ENCODE results near the gene FITM1. TPM values are rescaled to one million over a fixed set of nuclear protein-coding genes. Genes with fewer than 3 reads are reported as not detected.
A peak's percentile ranks its signal among the peaks of the same experiment; 100 is the strongest.
"Not testable (repeated sequence)": the region's sequence is repeated elsewhere in the genome, so short reads cannot be mapped to it uniquely, and the experiment has no call there.

Gene FITM1
- total RNA-seq, 1 experiment from 2014 or later, result 0.46 TPM

GRCh38 chr14:24102357-24103048, 28.0 kb upstream of the FITM1 start:
- intact Hi-C loops (cut with micrococcal nuclease; ENCODE audit: unreplicated experiment), result no loop called here
- Histone ChIP-seq H3K4me1 (ENCODE audit: control insufficient read depth, insufficient read depth, low read length) (no peaks in the 10 kb centered on the region), H3K36me3 (ENCODE audit: control insufficient read depth, insufficient read depth, low read length) (no peaks in the 10 kb centered on the region), H3K27me3 (ENCODE audit: control insufficient read depth, insufficient read depth, low read length) (no peaks in the 10 kb centered on the region), H3K27ac (ENCODE audit: low read length) (no peak overlapping the region), H3K4me3 (ENCODE audit: low read depth in 2 of 2, low read length in 2 of 2) (no peak overlapping the region), H3K9me3 (ENCODE audit: control insufficient read depth, insufficient read depth, low read depth, low read length) (no peaks in the 10 kb centered on the region)
- TF ChIP-seq POLR2AphosphoS5 (IDR thresholded peaks at IDR 0.05; ENCODE audit: low read depth, low read length) (no peak), SIN3A (IDR thresholded peaks at IDR 0.05; ENCODE audit: borderline replicate concordance, insufficient read depth, low read depth, low read length) (no peak), REST (IDR thresholded peaks at IDR 0.05; ENCODE audit: insufficient read depth in 1 of 2, low read depth in 2 of 2, low read length in 1 of 2) (no peak), CTCF (IDR thresholded peaks at IDR 0.05) (no peak), TCF7L2 (IDR thresholded peaks at IDR 0.05; ENCODE audit: low read depth, low read length) (no peak)
- TSS peak; percentile 48 for BruUV-seq (replicated peaks)
- no peak for ATAC-seq
- CTCF ChIA-PET, result no interaction called here
- POLR2A ChIA-PET, result no interaction called here
- no peak for DNase-seq (ENCODE audit: low read depth, low spot score)
- in situ Hi-C loops (cut with HindIII; ENCODE audit: low pct_unique_long_range_greater_than_20kb, low sequenced_read_pairs), result no loop called here

GRCh38 chr14:24103451-24103850, 27.0 kb upstream of the FITM1 start:
- Histone ChIP-seq H3K4me3 (ENCODE audit: low read depth in 2 of 2, low read length in 2 of 2) (no peak overlapping the region), H3K36me3 (ENCODE audit: control insufficient read depth, insufficient read depth, low read length) (no peaks in the 10 kb centered on the region), H3K27ac (ENCODE audit: low read length) (no peak overlapping the region), H3K4me1 (ENCODE audit: control insufficient read depth, insufficient read depth, low read length) (no peaks in the 10 kb centered on the region), H3K27me3 (ENCODE audit: control insufficient read depth, insufficient read depth, low read length) (no peaks in the 10 kb centered on the region), H3K9me3 (ENCODE audit: control insufficient read depth, insufficient read depth, low read depth, low read length) (no peaks in the 10 kb centered on the region)
- TF ChIP-seq SIN3A (IDR thresholded peaks at IDR 0.05; ENCODE audit: borderline replicate concordance, insufficient read depth, low read depth, low read length) (no peak), TCF7L2 (IDR thresholded peaks at IDR 0.05; ENCODE audit: low read depth, low read length) (no peak), REST (IDR thresholded peaks at IDR 0.05; ENCODE audit: insufficient read depth in 1 of 2, low read depth in 2 of 2, low read length in 1 of 2) (no peak), POLR2AphosphoS5 (IDR thresholded peaks at IDR 0.05; ENCODE audit: low read depth, low read length) (no peak), CTCF (IDR thresholded peaks at IDR 0.05) (no peak)
- ChIA-PET POLR2A (no interaction called here), CTCF (no interaction called here)
- no TSS peak for BruUV-seq (replicated peaks)
- in situ Hi-C loops (cut with HindIII; ENCODE audit: low pct_unique_long_range_greater_than_20kb, low sequenced_read_pairs), result no loop called here
- intact Hi-C loops (cut with micrococcal nuclease; ENCODE audit: unreplicated experiment), result no loop called here
- DNase-seq (ENCODE audit: low read depth, low spot score) (no peak), ATAC-seq (no peak)

- DNase-seq (ENCODE audit: low read depth, low spot score); H3K27ac ChIP-seq (ENCODE audit: low read length); H3K36me3 ChIP-seq (ENCODE audit: control insufficient read depth, insufficient read depth, low read length); in situ Hi-C loops (cut with HindIII; ENCODE audit: low pct_unique_long_range_greater_than_20kb, low sequenced_read_pairs); H3K4me3 ChIP-seq (ENCODE audit: low read depth in 2 of 2, low read length in 2 of 2); H3K4me1 ChIP-seq (ENCODE audit: control insufficient read depth, insufficient read depth, low read length); BruUV-seq (replicated peaks); H3K27me3 ChIP-seq (ENCODE audit: control insufficient read depth, insufficient read depth, low read length); CTCF ChIA-PET; H3K9me3 ChIP-seq (ENCODE audit: control insufficient read depth, insufficient read depth, low read depth, low read length); POLR2A ChIA-PET; intact Hi-C loops (cut with micrococcal nuclease; ENCODE audit: unreplicated experiment); ATAC-seq: not testable (repeated sequence)
Measured at GRCh38 chr14:24105609-24106239, 24.7 kb upstream of the FITM1 start.

Measured in Panc1 (cell line).